ENCODE results near the gene ATRIP.

The ATRIP gene

GRCh38 chr3:48429960-48430707 is 16.4 kb upstream of the ATRIP start, which contains the start of gene PLXNB1:
Gene PLXNB1 (minus strand): TSS chr3:48430086. CDS start chr3:48424611, 5,475 bp downstream.
- no peaks in the 10 kb centered on the region for H3K79me2 ChIP-seq (ENCODE audit: insufficient read depth, low read length)
- H3F3A ChIP-seq (ENCODE audit: insufficient read depth, low read length): no peaks in the 10 kb centered on the region
- no peak within 1 kb of the TSS for H3K27ac ChIP-seq (ENCODE audit: low read depth, low read length, poor library complexity, severe bottlenecking)
- H3K4me1 ChIP-seq (ENCODE audit: insufficient read depth, low read length, severe bottlenecking): peaks cover 11% of the 10 kb centered on the region
- H3K4me2 ChIP-seq (ENCODE audit: low read length): peak within 1 kb of the TSS; percentile 75
- H3K36me3 ChIP-seq (ENCODE audit: insufficient read depth, low read length): peaks cover 45% of the 10 kb centered on the region
- H3K9ac ChIP-seq (ENCODE audit: low read length): peak within 1 kb of the TSS; percentile 38; the same call in 1 of the 2 replicates
- H3K9me3 ChIP-seq (ENCODE audit: low read length): no peaks in the 10 kb centered on the region
- no peak for TF ChIP-seq EZH2 (IDR thresholded peaks at IDR 0.05; ENCODE audit: borderline replicate concordance, low read length)
- TF ChIP-seq, protein P1, sequence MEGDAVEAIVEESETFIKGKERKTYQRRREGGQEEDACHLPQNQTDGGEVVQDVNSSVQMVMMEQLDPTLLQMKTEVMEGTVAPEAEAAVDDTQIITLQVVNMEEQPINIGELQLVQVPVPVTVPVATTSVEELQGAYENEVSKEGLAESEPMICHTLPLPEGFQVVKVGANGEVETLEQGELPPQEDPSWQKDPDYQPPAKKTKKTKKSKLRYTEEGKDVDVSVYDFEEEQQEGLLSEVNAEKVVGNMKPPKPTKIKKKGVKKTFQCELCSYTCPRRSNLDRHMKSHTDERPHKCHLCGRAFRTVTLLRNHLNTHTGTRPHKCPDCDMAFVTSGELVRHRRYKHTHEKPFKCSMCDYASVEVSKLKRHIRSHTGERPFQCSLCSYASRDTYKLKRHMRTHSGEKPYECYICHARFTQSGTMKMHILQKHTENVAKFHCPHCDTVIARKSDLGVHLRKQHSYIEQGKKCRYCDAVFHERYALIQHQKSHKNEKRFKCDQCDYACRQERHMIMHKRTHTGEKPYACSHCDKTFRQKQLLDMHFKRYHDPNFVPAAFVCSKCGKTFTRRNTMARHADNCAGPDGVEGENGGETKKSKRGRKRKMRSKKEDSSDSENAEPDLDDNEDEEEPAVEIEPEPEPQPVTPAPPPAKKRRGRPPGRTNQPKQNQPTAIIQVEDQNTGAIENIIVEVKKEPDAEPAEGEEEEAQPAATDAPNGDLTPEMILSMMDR (IDR thresholded peaks at IDR 0.05; ENCODE audit: low read length): no peak
- H2AFZ ChIP-seq (ENCODE audit: low read length): no peak within 1 kb of the TSS
- H3K27me3 ChIP-seq (ENCODE audit: insufficient read depth, low read length): no peaks in the 10 kb centered on the region
- peak within 1 kb of the TSS; percentile 64 for H3K4me3 ChIP-seq (ENCODE audit: low read depth, low read length, poor library complexity, severe bottlenecking)
- no peaks in the 10 kb centered on the region for H3K9me2 ChIP-seq (ENCODE audit: low read depth, low read length)
- no peaks in the 10 kb centered on the region for H4K20me1 ChIP-seq (ENCODE audit: insufficient read depth, low read length)

GRCh38 chr3:48430708-48431101 is 15.8 kb upstream of the ATRIP start:
- Histone ChIP-seq H3K9me3 (ENCODE audit: low read length) (no peaks in the 10 kb centered on the region), H3K4me2 (ENCODE audit: low read length) (no peak overlapping the region), H3K36me3 (ENCODE audit: insufficient read depth, low read length) (peaks cover 45% of the 10 kb centered on the region), H3K4me1 (ENCODE audit: insufficient read depth, low read length, severe bottlenecking) (peaks cover 13% of the 10 kb centered on the region), H4K20me1 (ENCODE audit: insufficient read depth, low read length) (no peaks in the 10 kb centered on the region), H3K4me3 (ENCODE audit: low read depth, low read length, poor library complexity, severe bottlenecking) (no peak overlapping the region), H3K27ac (ENCODE audit: low read depth, low read length, poor library complexity, severe bottlenecking) (no peak overlapping the region), H3K9ac (ENCODE audit: low read length) (no peak overlapping the region), H3F3A (ENCODE audit: insufficient read depth, low read length) (no peaks in the 10 kb centered on the region), H2AFZ (ENCODE audit: low read length) (no peak overlapping the region), H3K27me3 (ENCODE audit: insufficient read depth, low read length) (no peaks in the 10 kb centered on the region), H3K79me2 (ENCODE audit: insufficient read depth, low read length) (no peaks in the 10 kb centered on the region), H3K9me2 (ENCODE audit: low read depth, low read length) (no peaks in the 10 kb centered on the region)
- TF ChIP-seq, protein P1 (IDR thresholded peaks at IDR 0.05; ENCODE audit: low read length): no peak
- no peak for TF ChIP-seq EZH2 (IDR thresholded peaks at IDR 0.05; ENCODE audit: borderline replicate concordance, low read length)

- H3K9me3 ChIP-seq (ENCODE audit: low read length): no peaks in the 10 kb centered on the region
- H3K4me1 ChIP-seq (ENCODE audit: insufficient read depth, low read length, severe bottlenecking): peaks cover 19% of the 10 kb centered on the region
- H3K4me3 ChIP-seq (ENCODE audit: low read depth, low read length, poor library complexity, severe bottlenecking): no peak overlapping the region
- H3K27ac ChIP-seq (ENCODE audit: low read depth, low read length, poor library complexity, severe bottlenecking): no peak overlapping the region
- H3K9ac ChIP-seq (ENCODE audit: low read length): no peak overlapping the region
- no peaks in the 10 kb centered on the region for H3K79me2 ChIP-seq (ENCODE audit: insufficient read depth, low read length)
- H3K4me2 ChIP-seq (ENCODE audit: low read length): no peak overlapping the region
- no peaks in the 10 kb centered on the region for H3K27me3 ChIP-seq (ENCODE audit: insufficient read depth, low read length)
- H3K9me2 ChIP-seq (ENCODE audit: low read depth, low read length): no peaks in the 10 kb centered on the region
- H2AFZ ChIP-seq (ENCODE audit: low read length): no peak overlapping the region
- H3K36me3 ChIP-seq (ENCODE audit: insufficient read depth, low read length): peaks cover 45% of the 10 kb centered on the region
- no peak for TF ChIP-seq EZH2 (IDR thresholded peaks at IDR 0.05; ENCODE audit: borderline replicate concordance, low read length)
- TF ChIP-seq, protein P1 (IDR thresholded peaks at IDR 0.05; ENCODE audit: low read length): no peak
- H3F3A ChIP-seq (ENCODE audit: insufficient read depth, low read length): no peaks in the 10 kb centered on the region
- no peaks in the 10 kb centered on the region for H4K20me1 ChIP-seq (ENCODE audit: insufficient read depth, low read length)
Measured at GRCh38 chr3:48431224-48432029, 15.1 kb upstream of the ATRIP start.

All from OCI-LY1 (cell line).